OCI-LY3 (cell line): ENCODE measurements around the gene PASK.

Source experiments
- H2AFZ ChIP-seq: fragments of 200-600, 300-600 bp; shearing (Covaris generic); 2 replicates; pipeline ENCODE4 v1.6.0; 2014; ENCODE audit warnings: antibody characterized with exemption, low read depth, low read length
- H3K27ac ChIP-seq: fragments of 200-600, 300-600 bp; sonication (generic); 2 replicates; pipeline ENCODE4 v1.5.1; 2014; ENCODE audit warnings: mild to moderate bottlenecking, low read length, moderate library complexity, mixed read lengths
- H3K27me3 ChIP-seq: fragments of 200-600, 300-600 bp; sonication (generic); 2 replicates; pipeline ENCODE4 v1.6.1; 2014; ENCODE audit warnings: low read depth, low read length, mixed read lengths
- H3K36me3 ChIP-seq: fragments of 200-600, 300-600 bp; sonication (generic); replicated peaks from 2 replicates; pipeline ENCODE3; 2014; ENCODE audit warnings: low read depth, low read length, mixed read lengths
- H3K4me1 ChIP-seq: fragments of 300-600, 200-600 bp; sonication (generic); 2 replicates; pipeline ENCODE4 v1.6.1; 2014; ENCODE audit warnings: low read length, mixed read lengths
- H3K4me2 ChIP-seq: fragments of 200-600, 300-600 bp; sonication (generic); 2 replicates; pipeline ENCODE4 v1.6.1; 2014; ENCODE audit warnings: low read length, mixed read lengths
- H3K4me3 ChIP-seq: fragments of 300-600, 200-600 bp; sonication (generic); 2 replicates; pipeline ENCODE4 v1.5.1; 2014; ENCODE audit warnings: antibody characterized with exemption, mild to moderate bottlenecking, low read length, moderate library complexity
- H3K79me2 ChIP-seq: fragments of 300-600, 200-600 bp; shearing (Covaris generic); 2 replicates; pipeline ENCODE4 v1.6.1; 2014; ENCODE audit warnings: mild to moderate bottlenecking, low read length, mixed read lengths
- H3K9ac ChIP-seq: fragments of 300-600, 200-600 bp; shearing (Covaris generic); 2 replicates; pipeline ENCODE4 v1.6.0; 2014; ENCODE audit warnings: mild to moderate bottlenecking, low read length, moderate library complexity
- H3K9me3 ChIP-seq: fragments of 200-600, 300-600 bp; shearing (Covaris generic); 2 replicates; pipeline ENCODE4 v1.6.1; 2014; ENCODE audit warnings: low read length, mixed read lengths; ENCODE audit not compliant: insufficient read depth
- H4K20me1 ChIP-seq: fragments of 200-600, 300-600 bp; sonication (generic); 2 replicates; pipeline ENCODE4 v1.6.1; 2016; ENCODE audit warnings: low read length, mixed read lengths; ENCODE audit not compliant: insufficient read depth
- EZH2phosphoT487 ChIP-seq: fragments of 200-600 bp; shearing (Covaris generic); IDR thresholded peaks from 2 replicates; pipeline ENCODE4 v1.6.1; 2018; ENCODE audit warnings: antibody characterized with exemption, mixed run types, low read depth
- TF ChIP-seq, protein P1 (sequence below): fragments of 200-600, 300-600 bp; sonication (generic); IDR thresholded peaks from 2 replicates; pipeline ENCODE4 v1.5.1; 2014; ENCODE audit warnings: antibody characterized with exemption, low read length, low read depth

Gene PASK

DNA sequence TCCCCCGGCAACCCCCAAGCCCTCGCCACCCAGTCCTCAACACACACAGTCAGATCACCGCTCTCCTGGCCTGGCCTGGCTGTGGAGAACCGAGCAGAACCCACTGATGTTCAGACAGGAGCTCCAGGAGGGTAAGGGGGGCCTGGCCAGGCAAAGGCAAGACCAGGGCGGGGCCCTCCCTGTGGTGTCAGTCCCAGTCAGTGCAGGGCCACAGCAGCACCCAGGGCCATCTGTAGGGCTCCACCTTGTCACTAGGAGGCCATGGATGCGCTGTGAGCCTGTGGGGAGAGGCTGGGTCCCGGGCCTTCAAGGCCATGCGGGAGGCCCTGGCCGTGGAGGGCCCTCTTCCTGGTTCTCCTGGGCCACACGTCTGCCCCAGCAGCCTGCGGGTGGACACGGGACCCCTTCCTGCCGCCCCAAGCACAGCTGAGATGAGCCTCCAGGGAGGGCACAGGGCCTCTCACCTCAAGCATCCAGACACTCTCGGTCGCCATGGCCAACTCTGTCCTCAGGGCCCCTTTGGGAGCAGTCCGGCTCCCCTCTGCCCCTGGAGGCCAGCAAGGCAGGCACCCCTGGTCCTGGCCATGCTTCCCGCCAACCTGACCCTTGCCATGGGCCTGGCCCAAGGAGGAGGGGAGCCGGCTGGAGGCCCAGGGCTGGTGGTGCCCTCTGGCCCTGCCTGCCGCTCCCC, 41.2 kb upstream of the PASK start:
- H3K27ac ChIP-seq, result no peak overlapping the region
- no peaks in the 10 kb centered on the region for H4K20me1 ChIP-seq
- H3K4me1 ChIP-seq, result peaks cover 10% of the 10 kb centered on the region
- TF ChIP-seq EZH2phosphoT487, result no peak
- TF ChIP-seq, protein P1, sequence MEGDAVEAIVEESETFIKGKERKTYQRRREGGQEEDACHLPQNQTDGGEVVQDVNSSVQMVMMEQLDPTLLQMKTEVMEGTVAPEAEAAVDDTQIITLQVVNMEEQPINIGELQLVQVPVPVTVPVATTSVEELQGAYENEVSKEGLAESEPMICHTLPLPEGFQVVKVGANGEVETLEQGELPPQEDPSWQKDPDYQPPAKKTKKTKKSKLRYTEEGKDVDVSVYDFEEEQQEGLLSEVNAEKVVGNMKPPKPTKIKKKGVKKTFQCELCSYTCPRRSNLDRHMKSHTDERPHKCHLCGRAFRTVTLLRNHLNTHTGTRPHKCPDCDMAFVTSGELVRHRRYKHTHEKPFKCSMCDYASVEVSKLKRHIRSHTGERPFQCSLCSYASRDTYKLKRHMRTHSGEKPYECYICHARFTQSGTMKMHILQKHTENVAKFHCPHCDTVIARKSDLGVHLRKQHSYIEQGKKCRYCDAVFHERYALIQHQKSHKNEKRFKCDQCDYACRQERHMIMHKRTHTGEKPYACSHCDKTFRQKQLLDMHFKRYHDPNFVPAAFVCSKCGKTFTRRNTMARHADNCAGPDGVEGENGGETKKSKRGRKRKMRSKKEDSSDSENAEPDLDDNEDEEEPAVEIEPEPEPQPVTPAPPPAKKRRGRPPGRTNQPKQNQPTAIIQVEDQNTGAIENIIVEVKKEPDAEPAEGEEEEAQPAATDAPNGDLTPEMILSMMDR, result no peak
- no peak overlapping the region for H3K4me3 ChIP-seq
- H3K9ac ChIP-seq, result no peak overlapping the region
- no peak overlapping the region for H2AFZ ChIP-seq
- no peaks in the 10 kb centered on the region for H3K79me2 ChIP-seq
- H3K27me3 ChIP-seq, result no peaks in the 10 kb centered on the region
- no peak overlapping the region for H3K4me2 ChIP-seq
- H3K36me3 ChIP-seq, result no peaks in the 10 kb centered on the region
- H3K9me3 ChIP-seq, result no peaks in the 10 kb centered on the region

DNA sequence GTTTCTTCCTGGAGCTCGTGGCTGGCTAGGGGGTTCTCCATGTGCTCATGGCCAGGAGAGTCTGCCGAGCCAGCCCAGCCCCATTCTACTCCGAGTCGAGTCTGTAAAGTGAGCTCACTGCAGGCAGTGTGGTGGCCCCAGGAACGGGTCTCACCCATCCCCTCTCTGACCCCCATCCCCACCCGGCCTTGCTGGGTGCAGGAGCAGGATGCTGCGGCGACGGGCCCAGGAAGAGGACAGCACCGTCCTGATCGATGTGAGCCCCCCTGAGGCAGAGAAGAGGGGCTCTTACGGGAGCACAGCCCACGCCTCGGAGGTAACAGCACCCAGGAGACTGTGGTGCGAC, 40.6 kb upstream of the PASK start:
- Histone ChIP-seq H3K79me2 (no peaks in the 10 kb centered on the region), H2AFZ (no peak overlapping the region), H3K9ac (no peak overlapping the region), H3K4me1 (peaks cover 10% of the 10 kb centered on the region), H3K4me2 (no peak overlapping the region), H3K4me3 (no peak overlapping the region), H3K27me3 (no peaks in the 10 kb centered on the region), H3K27ac (no peak overlapping the region), H3K36me3 (no peaks in the 10 kb centered on the region), H4K20me1 (no peaks in the 10 kb centered on the region), H3K9me3 (no peaks in the 10 kb centered on the region)
- TF ChIP-seq EZH2phosphoT487, result no peak
- TF ChIP-seq, protein P1, result no peak

DNA sequence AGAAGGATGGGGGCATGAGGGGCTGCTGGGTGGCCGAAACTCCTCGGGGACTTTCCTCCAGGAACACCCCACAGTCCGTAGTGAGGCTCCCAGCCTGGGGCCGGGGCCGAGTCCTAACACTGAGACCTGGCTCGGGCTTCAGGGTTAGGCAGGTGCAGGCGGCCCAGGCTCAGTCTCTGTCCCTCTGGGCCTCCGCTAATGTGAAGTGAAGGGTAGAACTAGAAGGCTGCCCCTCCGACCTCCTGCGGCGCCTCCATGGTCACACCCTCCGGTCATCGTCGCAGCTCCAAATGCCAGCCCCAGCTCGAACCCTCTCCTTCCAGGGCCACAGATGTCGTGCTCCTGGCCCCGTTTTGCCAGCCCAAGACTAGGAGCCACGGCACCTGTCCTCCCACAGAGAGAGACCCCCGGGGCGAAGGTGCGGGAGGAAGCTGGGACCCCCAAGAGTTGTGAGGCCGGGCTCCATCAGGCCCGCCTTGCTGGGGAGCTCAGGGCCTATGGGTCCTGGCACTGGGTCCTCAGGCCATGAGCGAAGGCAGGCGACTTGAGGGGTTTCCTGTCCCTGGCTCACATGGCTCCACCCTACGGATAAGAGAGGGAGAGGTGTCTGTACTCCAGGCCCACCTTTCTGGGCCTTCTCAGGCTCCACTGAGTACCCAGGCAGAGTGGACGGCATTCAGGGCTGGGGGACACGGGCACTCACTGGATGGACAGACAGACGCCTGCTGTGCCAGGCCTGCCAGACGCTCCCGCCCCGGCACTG, 40.0 kb upstream of the PASK start:
- H3K4me3 ChIP-seq, result no peak overlapping the region

More for the DNA sequence above, 40.0 kb upstream of the PASK start:
- no peaks in the 10 kb centered on the region for H3K27me3 ChIP-seq
- no peak overlapping the region for H3K27ac ChIP-seq
- no peak overlapping the region for H3K4me2 ChIP-seq
- no peaks in the 10 kb centered on the region for H4K20me1 ChIP-seq
- no peaks in the 10 kb centered on the region for H3K79me2 ChIP-seq
- H3K9me3 ChIP-seq, result no peaks in the 10 kb centered on the region
- H2AFZ ChIP-seq, result no peak overlapping the region
- H3K4me1 ChIP-seq, result peaks cover 10% of the 10 kb centered on the region
- H3K36me3 ChIP-seq, result no peaks in the 10 kb centered on the region
- H3K9ac ChIP-seq, result no peak overlapping the region
- TF ChIP-seq EZH2phosphoT487, result no peak
- TF ChIP-seq, protein P1, result no peak
